GM19467 (cell line): Measurements from ENCODE around the gene SYNPO2L.
A peak's percentile ranks its signal among the peaks of the same experiment; 100 is the strongest.
"Not testable (repeated sequence)": the region's sequence is repeated elsewhere in the genome, so short reads cannot be mapped to it uniquely, and the experiment has no call there.

Experiments
- ATAC-seq: cut with Tn5 transposase; IDR thresholded peaks from one replicate; pipeline ENCODE4 v1.9.1; 2021; ENCODE audit warnings: mild to moderate bottlenecking, moderate library complexity; ENCODE audit not compliant: unreplicated experiment

The SYNPO2L gene

DNA sequence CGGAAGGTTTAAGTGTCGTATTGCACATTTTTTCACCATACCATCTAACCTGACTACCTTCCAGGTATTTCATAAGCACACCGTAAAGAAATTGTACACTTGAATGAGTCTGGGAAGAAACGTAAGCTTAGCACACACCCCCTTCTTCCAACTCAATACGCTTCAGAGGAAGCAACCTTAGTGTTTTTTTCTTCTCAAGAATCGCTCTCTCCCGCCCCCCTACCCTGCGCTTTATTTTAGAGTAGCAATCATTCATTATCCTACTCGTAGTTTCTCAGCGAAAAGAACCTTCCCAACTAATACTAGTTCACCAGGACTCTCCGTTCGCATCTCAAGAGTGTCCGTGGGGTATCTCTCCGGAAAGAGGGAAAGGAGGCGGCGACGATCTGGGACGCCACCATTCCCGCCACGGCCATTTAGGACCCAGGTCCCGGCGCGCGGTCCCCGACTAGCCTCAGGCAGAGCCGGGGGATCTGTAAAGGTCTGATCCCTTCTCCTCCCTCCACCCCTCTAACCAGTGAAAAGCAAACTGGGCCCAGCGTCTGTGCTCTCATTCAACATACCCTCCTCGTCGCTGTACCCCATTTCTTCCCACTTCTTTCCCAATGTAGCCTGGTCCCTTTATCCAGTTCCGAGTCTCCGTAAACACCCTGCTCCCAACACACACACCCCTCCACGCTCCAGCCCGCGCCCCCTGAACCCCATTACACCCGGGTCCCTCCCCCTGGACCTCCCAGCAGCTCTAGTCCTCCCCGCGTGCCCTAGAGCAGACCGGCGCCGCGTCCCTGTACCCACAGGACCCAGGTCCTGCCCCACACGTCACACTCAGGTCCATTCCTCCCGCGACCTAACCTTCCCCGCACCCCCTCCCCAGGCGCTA is 30.6 kb downstream of the SYNPO2L start:
- ATAC-seq = peak; percentile 25

DNA sequence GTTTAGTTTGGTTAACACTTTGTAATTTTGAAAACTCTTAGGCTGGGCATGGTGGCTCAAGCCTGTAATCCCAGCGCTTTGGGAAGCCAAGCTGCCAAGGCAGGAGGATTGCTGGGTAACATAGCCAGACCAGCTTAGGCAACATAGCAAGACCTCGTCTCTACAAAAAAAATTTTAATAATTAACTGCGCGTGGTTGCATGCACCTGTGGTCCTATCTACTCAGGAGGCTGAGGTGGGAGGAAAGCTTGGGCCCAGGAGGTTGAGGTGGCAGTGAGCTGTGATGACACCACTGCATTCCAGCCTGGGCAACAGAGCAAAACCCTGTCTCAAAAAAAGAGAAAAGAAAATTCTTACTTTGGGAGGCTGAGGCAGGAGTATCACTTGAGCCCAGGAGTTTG is 32.8 kb downstream of the SYNPO2L start:
- ATAC-seq = no peak

GRCh38 chr10:73620974-73621373 is 34.9 kb downstream of the SYNPO2L start:
- ATAC-seq = not testable (repeated sequence)

DNA sequence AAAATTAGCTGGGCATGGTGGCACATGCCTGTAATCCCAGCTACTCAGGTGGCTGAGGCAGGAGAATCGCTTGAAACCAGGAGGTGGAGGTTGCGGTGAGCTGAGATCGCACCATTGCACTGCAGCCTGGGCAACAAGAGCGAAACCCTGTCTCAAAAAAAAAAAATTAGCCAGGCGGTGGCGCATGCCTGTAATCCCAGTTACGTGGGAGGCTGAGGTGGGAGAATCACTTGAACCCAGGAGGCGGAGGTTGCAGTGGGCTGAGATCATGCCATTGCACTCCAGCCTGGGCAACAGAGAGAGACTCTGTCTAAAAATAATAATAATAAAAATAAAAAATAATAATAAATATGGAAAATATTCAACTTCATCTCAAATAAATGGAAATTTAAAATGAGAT is 38.7 kb downstream of the SYNPO2L start:
- not testable (repeated sequence) for ATAC-seq

- ATAC-seq = no peak
Measured at GRCh38 chr10:73614720-73615119, 41.1 kb downstream of the SYNPO2L start.

DNA sequence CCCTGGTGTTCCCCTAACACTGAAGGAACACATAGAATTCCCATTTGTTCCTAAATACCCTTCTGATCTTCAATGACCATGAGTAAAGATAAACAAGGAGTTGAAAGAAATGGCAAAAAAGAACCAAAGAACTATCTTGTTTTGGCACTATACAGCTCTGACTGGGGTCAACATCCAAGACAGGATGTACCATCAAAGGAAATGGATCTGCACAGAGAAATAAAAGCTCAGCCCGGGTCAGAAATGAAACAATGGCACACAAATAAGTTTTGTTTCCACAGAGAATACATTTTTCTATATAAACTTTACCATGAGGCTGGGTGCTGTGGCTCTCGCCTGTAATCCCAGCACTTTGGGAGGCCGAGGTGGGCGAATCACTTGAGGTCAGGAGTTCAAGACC is 46.7 kb downstream of the SYNPO2L start:
- ATAC-seq = no peak

- ATAC-seq = no peak
Measured at GRCh38 chr10:73601486-73601921, 54.3 kb downstream of the SYNPO2L start.

DNA sequence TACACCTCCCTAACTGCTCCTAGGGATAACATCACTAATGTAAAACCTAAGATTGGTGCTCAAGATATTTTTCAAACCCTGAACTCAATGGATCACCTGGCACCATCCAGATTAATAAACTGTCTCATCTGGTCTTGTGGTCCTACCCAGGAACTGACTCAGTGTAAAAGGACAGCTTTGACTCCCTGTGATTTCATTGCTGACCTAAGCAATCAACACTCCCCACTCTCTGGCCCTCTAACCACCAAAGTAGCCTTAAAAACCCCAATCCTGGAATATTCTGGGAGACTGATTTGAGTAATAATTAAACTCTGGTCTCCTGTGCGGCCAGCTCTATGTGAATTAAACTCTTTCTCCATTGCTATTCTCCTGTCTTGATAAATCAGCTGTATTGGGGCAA is 58.5 kb downstream of the SYNPO2L start:
- ATAC-seq = no peak
